ENCODE data around the gene CHSY3.

The CHSY3 gene

DNA sequence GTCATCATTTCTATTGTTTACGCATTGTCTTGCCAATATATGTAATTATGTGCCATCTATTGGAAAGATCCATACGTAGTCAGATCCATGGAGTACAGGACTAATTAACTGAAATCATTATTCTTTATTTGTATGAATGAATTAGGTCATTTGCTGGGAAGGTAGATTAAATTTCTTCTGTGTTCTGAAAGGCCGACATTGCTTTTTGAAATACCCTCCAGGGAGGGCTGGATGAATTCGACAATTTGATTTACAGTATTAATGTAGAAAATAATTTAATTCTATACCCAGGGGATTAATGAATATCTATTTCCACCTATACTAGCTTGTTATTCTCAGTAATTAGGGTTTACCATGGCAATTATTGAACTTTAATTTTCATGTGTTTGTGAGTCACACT lies 117.6 kb downstream of the CHSY3 start:
- DNase-seq: no peak

DNA sequence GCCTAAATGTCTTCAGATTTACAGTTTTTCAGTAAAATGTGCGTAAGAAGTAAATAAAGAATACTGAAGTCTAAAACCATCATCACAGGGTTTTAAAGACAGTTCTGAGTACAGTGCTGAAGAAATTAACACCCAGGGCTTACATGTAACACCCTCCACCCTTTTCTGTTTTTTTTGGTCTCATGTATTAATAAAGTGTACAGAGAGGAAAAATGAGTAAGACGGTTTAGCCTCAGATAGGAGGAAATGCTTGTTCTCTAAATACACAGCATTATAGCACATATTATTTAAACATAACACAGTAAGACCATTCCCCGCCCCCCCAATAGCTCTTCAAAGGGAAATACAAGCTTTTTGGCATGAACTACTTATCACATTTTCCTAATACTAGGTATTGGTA lies 119.3 kb downstream of the CHSY3 start:
- no peak for DNase-seq

DNA sequence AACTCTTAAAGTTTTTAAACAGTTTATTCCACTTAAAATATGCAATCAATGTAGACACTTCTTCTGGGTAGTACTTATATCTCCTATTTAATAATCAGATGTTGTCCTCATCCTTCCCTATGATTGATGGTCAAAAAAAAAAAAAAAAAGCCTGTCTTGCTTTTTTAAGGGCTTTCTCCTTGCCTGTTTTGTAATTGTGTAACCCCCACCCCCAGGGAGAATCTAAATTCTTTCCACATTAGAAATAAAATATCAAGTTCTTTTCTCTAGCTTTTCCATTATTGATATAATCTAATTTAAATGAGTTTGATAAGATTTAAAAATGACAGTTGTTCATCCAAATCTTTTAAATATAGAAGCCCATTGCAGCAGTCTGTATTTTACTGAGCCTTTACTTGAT lies 119.7 kb downstream of the CHSY3 start:
- DNase-seq: no peak

DNA sequence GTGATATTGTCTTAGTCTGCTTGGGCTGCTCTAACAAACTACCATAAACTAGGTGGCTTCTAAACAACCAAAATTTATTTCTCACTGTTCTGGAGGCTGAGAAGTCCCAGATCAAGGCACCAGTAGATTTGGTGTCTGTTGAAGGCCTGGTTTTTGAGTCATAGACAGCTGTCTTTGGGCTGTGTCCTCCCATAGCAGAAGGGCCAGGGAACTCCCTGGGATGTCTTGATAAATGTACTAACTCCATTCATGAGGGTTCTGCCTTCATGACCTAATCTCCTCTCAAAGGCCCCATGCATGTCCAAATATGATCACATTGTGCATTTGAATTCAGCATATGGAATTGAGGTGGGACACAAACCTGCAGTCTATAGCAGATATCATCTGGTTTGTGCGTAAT lies 121.2 kb downstream of the CHSY3 start:
- no peak for DNase-seq

DNA sequence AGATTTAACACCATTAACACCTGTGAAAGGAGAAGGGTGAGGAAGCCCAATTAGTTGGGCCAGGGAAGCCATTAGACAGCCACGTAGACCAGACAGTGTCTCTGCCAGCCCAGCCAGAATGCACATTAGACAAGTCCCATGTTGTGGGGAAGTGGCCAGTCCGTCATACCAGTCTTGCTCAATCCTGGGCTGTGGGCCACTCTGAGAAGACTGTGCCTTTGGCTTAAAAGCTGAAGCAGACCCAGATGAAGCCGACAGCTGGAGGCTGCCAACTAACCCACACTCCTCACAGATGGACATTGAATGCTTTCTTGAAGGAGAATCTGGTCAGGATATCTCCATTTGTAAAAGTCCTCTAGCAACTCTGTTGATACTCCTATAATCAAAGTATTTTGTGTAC lies 128.5 kb downstream of the CHSY3 start:
- peak in 34 of 58 donors; percentile 2 to 63 (median 15) for DNase-seq

DNA sequence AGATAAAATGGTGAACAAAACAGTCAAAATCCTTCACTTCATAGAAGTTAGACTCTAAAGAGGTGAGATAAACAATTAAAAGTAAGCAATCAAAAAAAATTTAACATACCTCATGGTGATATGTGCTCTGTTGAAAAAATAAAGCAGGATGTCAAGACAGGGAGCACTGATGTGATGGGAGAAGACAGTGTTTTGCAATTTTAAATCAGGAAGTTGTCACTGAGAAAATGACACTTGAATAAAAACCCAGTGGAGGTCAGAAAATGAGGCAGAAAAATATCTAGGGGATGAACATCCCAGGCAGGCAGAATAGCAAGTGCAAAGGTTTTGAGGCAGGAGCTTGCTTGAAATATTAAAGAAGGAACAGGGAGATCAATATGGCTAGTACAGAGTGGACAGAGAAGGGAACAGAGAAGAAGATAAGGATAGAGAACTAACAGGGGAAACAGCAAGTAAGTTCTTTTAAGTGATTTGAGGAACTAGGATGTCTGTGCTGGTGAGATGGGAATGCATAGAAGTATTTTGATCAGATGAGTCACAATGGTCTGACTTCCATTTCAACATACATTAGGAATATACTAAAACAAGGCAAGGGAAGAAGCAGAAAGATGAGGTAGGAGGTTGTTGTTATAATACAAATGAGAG lies 130.4 kb downstream of the CHSY3 start:
- DNase-seq: no peak

DNA sequence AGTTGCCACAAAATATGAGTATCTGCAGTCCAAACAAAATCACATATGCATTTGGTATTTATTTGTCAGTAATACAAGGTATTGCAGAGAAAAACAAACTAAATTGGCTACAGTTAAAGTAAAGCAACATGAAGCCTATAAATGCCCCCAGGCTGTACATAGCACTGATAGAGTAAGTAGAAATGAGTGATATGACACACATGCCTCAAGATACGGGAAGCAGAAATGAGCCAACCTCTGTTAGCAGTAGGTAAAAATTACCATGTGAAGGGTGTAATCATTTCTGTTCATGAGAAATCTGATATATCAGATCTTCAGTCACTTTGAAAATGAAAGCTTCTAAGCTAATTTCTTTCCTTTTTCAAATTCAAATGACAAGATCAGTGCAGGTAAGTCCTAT lies 131.1 kb downstream of the CHSY3 start:
- no peak for DNase-seq

DNA sequence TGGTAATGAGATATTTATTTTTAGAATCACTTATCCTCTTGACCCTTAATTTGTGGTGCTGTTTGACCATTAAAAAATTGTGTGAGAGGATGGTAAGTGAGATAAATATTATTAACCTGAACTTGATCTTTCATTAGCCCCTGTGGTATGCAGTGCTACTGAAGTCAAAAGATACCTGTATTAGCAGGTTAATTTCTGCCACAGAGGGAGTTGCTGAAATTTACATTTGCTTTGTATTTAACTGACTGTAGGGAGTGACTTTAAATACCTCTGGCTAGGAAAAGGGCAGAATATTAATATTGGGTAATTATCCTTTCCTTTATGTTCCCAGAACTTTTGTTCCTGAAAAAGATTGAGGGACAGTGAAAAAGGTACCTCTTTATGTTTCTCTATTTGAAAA lies 133.6 kb downstream of the CHSY3 start:
- no peak for DNase-seq

DNA sequence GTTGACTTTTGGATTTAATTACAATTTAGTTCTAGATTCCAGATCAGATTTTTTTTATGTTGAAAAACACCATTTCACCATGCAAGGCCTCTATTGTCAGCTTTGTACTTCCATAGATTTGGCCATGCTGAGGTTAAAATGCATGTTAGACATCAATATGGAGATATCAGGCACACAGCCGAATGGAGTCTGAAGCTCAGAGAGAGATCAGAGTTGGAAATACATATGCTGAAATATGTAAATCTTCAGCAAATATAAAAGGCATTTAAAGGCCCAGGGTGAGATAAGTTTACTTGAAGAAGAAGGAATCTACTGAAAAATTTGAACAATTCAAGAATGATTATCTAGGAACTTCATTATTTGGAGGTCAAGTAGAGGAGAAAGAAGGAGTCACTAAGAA lies 139.6 kb downstream of the CHSY3 start:
- DNase-seq: no peak

DNA sequence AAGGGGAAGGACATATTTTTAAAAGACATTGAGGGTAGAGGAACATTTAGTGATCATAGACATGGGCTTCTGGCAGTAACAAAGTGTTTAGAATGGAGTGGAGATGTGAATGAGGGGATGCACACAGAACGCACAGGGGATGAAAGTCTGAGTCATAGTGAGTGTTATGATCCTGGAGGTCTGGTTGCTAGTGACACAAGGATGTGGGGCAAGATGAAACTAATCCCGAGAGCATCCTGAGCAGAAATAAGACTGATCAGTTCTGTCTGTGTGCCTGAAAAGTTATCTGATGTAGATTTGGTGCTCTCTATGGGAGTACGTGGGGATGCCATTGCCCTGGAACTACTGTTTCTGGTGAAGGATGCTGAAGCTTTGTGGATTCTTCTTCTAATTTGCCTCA lies 141.1 kb downstream of the CHSY3 start:
- no peak for DNase-seq

DNA sequence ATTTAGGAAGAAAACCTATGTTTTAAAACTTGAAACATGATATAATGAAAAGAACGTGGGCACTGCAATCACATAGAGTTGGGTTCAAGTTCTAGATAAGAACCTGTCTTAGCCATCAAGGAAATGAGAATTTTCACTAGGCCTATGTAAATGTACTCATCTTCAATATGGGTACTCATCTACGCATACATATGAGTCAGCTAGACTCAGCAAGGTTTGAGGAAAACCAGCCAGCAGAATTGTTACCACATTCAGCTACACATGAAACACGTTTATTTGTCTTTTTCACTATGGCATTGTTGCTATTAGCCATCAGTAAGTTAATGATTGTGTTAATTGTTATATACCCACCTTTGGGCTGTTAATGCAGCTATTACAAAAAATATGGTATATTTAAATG lies 146.3 kb downstream of the CHSY3 start:
- DNase-seq: no peak

DNA sequence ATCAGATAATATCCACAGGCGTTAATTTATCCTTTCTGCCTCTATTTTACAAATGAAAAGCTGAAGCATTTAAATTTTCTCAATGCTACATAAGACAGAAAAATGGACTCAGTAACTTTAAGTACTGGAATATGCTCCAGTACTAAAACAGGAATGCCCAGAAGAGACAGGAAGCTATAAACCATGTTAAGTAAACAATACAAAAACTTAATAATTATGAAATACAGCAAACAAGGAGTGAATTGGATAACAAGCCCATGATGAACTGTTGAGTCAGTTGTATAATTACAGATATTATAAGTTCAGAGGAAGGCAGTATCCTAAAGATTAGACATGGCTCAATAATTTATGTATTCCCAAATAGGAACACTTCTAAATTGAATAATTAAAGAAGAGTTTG lies 148.5 kb downstream of the CHSY3 start:
- no peak for DNase-seq

DNA sequence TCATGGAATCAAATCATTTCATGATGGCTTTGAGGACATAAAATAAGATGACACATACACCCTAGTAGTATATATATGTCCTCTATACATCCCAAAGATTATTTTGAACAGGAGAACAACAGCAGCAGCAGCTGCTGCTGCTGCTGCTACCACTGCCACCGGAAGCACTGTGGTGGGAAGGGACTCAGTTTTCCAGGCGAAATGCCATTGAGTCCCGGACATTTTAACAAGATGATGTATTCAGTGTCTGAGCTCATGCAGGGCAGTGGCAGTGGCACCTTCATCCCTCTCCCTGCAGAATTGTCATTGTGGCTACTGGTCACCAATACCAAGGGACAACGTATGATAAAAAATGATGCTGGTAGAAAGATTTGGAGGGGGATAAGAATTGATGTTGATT lies 151.3 kb downstream of the CHSY3 start:
- DNase-seq: no peak

DNA sequence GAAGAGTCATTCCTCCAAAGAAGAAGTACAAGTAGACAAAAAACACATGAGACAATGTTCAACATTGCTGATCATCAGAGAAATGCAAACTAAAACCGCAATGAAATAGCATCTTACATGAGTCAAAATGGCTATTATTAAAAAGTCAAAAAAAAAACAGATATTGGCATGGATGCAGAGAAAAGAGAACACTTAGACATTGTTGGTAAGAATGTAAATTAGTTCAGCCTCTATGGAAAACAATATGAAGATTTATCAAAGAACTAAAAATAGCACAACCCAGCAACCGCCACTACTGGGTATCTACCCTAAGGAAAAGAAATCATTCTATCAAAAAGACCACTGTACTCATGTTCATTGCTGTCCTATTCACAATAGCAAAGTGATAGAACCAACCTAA lies 157.5 kb downstream of the CHSY3 start:
- DNase-seq: no peak

DNA sequence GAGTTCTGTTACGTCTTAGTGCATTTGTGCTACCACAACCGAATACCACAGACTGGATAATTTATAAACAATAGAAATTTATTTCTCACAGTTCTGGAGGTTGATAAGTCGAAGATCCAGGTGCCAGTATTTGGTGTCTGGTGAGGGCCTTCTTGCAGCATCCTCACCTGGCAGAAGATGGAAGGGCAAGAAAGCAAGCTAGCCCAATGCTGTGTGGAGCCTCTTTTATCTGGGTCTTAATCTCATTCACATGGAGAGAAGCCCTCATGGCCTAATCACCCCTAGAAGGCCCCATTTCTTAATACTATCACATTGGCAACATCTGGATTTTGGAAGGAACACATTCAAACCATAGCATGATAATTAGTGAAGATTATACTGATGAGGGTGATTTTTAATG lies 159.3 kb downstream of the CHSY3 start:
- no peak for DNase-seq

DNA sequence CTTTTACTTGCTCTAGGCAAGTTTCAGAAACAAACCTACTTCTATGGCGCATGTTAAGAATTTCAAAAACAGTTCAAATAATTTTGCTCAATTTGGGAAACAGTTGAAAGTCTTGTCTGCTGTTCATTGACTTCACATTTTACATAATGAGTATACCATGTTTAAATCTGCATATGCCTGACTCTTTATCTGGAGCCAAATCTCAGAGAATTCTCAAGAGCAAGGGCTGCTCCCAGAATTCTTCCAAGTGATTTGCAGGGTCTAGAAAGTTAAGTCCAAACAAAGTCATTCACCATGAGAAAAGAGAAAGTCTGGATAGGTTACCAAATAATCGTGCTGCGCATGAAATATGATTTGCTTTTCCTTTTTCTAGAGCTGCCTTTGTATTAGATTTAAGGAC lies 160.2 kb downstream of the CHSY3 start:
- no peak for DNase-seq

DNA sequence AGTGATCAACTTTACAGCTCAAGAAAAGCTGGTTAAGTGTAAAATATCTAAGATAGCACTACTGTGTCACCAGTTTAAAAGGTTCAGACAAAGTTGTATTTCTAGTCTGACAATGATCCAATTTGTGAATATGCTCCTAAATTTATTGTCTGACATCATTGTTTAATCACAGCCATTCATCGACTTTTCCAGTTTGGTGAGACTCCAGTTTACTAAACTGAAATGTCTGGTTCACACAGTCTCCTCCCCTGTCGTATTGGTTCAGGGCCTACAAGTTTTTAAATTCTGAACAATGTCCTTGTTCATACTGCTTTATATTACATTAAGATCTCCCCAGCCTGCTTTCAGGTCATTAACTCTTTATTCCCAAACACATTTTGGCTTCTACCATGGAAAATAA lies 161.4 kb downstream of the CHSY3 start:
- DNase-seq: no peak

DNA sequence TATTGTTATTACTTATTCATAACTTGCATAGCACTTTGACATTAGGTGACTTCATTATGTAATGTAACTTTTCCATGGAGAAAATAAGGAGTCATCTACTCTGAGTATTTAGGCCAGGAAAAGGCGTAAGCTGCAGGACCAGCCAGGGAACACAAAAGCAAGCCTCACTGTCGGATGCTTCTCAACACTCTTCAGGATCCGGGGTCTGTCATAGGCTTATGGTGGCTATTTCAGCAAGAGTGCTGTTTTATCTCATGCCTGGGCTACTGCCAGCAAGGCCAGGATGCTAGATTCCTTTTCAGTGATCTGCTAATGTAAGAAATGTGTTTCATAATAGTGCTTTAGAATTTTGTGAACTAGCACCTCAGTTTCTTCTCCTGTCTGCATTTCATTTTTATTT lies 162.4 kb downstream of the CHSY3 start:
- no peak for DNase-seq

DNA sequence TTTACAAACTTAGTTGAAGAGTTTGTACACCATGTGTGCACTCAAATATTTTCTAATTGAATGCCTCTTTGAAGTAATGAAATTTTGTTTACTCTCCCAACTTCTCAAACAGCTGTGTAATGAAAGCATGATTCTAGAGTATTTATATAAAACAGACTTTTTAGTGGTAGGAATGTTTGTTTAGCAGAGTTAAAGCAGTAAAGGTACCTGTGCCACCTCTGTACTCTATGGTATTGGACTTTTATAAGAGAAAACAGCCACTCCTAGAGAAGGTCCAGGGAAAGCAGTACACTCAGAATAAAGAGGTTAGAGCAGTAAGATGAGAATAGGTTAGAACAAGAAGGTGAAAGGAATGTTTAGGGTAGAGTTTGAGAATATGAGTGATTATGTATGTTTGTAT lies 163.1 kb downstream of the CHSY3 start:
- no peak for DNase-seq

DNA sequence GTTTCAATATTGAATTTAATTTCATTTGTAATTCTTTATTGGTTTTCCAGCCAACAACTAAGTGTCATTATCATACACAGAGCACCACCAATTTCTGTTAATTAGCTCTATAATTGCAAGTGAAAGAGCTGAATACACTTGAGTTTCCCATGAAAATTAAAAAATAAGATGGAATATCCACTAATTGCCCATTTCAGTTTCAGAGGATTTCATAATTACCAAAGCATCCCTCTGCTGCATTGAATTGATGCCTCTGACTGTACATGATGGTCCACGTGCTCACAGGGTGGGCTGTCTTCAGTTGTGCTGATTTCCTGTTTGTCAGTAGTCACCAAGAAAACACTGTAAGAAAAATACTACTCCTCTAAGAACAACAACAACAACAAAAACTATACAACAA lies 163.8 kb downstream of the CHSY3 start:
- no peak for DNase-seq

DNA sequence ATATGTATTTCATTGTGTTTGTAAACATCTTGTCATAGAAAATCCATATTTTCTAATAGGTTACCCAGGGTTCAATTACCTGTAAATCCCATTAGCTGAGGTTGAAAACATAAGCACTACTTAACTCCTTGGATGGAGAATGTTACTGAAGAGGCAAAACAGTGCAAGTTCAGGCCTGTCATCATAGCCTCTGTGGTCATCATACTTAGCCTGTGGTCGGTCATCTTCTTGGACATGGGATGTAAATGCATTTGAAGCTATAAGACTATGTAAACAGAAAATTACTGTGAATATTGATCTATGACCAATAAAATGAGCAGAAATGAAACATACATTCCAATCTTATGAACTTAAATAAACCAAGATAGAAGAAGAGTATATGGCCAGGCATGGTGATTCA lies 164.7 kb downstream of the CHSY3 start:
- DNase-seq: no peak

DNA sequence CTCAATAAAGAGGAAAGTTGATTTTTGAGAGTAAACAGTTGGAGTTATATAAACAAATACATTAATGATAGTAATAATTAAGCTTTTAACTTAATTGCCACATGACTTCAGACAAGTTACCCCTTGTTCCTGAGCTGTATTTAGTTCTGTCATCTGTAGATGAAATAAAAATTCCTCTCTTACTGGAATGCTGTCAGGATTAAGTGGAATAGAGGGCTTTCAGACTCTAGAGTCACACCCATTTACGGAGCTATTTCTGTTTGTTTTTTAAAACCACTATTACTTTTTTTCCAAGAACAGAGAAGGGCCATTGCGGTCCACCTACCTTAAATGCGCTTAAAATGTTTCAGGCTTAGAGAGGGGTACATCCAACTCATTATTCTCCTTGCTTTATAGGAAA lies 170.6 kb downstream of the CHSY3 start:
- no peak for DNase-seq

DNA sequence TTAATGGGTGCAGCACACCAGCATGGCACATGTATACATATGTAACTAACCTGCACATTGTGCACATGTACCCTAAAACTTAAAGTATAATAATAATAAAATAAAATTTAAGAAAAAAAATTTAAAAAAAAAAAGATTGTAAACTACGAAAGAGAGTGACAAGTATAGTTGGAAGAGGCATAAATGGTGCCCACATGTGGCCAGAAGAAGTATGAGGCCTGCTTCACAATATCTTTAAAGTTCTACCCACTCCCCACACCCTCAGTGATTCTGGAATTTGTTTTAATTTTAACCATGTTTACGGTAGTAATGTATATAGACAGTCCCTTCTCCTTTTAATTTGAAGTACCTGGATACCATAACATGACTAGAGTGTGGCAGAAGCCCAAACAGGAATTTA lies 172.7 kb downstream of the CHSY3 start:
- no peak for DNase-seq

DNA sequence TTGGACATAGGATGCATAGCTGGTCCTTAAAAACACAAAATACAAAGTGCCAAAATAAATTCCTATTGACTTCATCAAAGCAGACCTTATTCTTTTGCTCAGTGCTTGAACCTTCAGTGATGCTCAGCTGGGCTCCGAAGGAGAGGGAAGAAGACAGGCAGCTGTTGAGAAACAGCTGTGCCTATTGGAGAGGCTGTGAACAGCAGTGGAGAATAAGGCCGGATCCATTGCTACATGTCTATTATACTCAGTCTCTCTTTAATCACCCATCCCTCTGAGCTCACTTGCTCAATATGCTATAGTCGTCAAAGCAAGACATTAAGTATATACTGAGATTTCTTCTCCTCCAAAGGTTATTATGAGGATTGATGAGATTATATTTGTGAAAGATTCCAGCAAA lies 174.4 kb downstream of the CHSY3 start:
- DNase-seq: no peak
